ENCODE data around the gene CIART. TPM values are rescaled to one million over a fixed set of nuclear protein-coding genes. Genes with fewer than 3 reads are reported as not detected.
"Not testable (repeated sequence)": the region's sequence is repeated elsewhere in the genome, so short reads cannot be mapped to it uniquely, and the experiment has no call there.

The CIART gene
- total and polyA plus RNA-seq, 4 donors, result 3.0 to 18.0 (median 5.9) TPM

GRCh38 chr1:150288822-150289221 lies 6.5 kb downstream of the CIART start:
- peaks cover 0 to 2% of the 10 kb centered on the region in 2 donors for H3K36me3 ChIP-seq (ENCODE audit: control insufficient read depth in 1 of 2, insufficient read depth in 2 of 2, low read length in 1 of 2)

DNA sequence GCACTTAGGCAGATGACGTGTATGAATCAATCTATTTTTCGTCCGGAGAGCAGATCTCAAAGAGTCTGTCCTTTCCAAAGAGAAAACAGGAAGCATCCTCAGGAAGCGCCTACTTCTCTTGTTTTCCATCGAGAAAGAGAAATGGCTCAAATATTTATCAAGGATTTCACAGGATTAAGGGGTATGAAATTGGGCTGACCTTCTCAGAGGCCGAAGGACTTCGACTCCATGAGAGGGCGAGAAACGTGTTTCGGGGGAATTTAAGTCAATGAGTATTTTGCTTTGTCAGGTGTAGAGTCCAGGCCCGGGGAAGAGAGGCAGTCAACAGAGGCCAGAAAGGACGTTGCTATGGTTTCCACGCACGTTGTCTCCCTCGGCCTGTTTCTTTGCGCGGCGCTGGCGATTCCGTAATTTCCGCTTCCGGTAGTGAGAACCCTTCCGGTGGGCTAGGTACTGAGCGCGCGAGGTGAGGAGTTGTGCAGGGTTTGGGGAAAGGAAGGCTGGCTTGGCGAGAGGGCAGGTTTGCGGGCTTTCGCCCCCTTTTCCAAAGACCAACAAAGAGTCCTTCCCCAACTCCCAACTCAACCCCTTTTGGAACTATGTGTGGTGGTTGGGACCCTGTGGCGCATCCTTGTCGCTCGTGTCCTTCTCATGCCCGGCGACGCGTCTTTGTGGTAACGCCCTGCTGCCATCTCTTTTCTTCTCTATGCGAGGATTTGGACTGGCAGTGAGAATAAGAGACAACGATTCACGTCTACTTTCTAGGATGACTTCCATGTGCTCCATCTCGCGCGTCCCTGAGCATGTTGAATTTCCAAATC lies 11.3 kb downstream of the CIART start, which contains the start of gene MRPS21:
TSS of gene MRPS21 (plus strand) at position 429 of the 821 bp plus-strand sequence. CDS start 506 bp downstream, outside the sequence.
- Histone ChIP-seq H3K4me1 (ENCODE audit: control insufficient read depth in 1 of 2, insufficient read depth in 2 of 2, low read length in 2 of 2) (no peaks in the 10 kb centered on the region), H3K27ac (ENCODE audit: low read depth in 1 of 2, low read length in 2 of 2) (peak within 1 kb of the TSS in 1 of 2 donors; percentile 70), H3K36me3 (ENCODE audit: control insufficient read depth in 1 of 2, insufficient read depth in 2 of 2, low read length in 1 of 2) (no peaks in the 10 kb centered on the region), H3K4me3 (ENCODE audit: low read length in 2 of 2) (peak within 1 kb of the TSS; percentile 55 to 71), H3K27me3 (ENCODE audit: control insufficient read depth in 1 of 2, insufficient read depth in 2 of 2, low read length in 1 of 2) (no peaks in the 10 kb centered on the region), H3K9me3 (ENCODE audit: control insufficient read depth, low read length) (no peaks in the 10 kb centered on the region)
- ATAC-seq (ENCODE audit: low FRiP score) (peak; percentile 98), DNase-seq (peak; percentile 95)
- 6 to 7% methylated on average over 43 of the region's 43 CpGs for WGBS, 2 donors
- intact Hi-C loops (cut with DNase I), result no loop called here

More at GRCh38 chr1:150288822-150289221, 6.5 kb downstream of the CIART start:
- WGBS, 2 donors, result 85 to 87% methylated on average over 4 of the region's 4 CpGs
- intact Hi-C loops (cut with DNase I), result no loop called here
- H3K4me1 ChIP-seq (ENCODE audit: control insufficient read depth in 1 of 2, insufficient read depth in 2 of 2, low read length in 2 of 2), result no peaks in the 10 kb centered on the region
- no peaks in the 10 kb centered on the region for H3K27me3 ChIP-seq (ENCODE audit: control insufficient read depth in 1 of 2, insufficient read depth in 2 of 2, low read length in 1 of 2)
- no peaks in the 10 kb centered on the region for H3K9me3 ChIP-seq (ENCODE audit: control insufficient read depth, low read length)
- no peak overlapping the region for H3K27ac ChIP-seq (ENCODE audit: low read depth in 1 of 2, low read length in 2 of 2)
- ATAC-seq (ENCODE audit: low FRiP score) (no peak), DNase-seq (no peak)
- no peak overlapping the region for H3K4me3 ChIP-seq (ENCODE audit: low read length in 2 of 2)

- H3K9me3 ChIP-seq (ENCODE audit: control insufficient read depth, low read length), result no peaks in the 10 kb centered on the region
- ATAC-seq (ENCODE audit: low FRiP score) (no peak), DNase-seq (no peak)
- H3K27me3 ChIP-seq (ENCODE audit: control insufficient read depth in 1 of 2, insufficient read depth in 2 of 2, low read length in 1 of 2), result no peaks in the 10 kb centered on the region
- no peak overlapping the region for H3K4me3 ChIP-seq (ENCODE audit: low read length in 2 of 2)
- 95 to 100% methylated on average over 2 of the region's 2 CpGs for WGBS, 2 donors
- H3K4me1 ChIP-seq (ENCODE audit: control insufficient read depth in 1 of 2, insufficient read depth in 2 of 2, low read length in 2 of 2), result no peaks in the 10 kb centered on the region
- peaks cover 0 to 1% of the 10 kb centered on the region in 2 donors for H3K36me3 ChIP-seq (ENCODE audit: control insufficient read depth in 1 of 2, insufficient read depth in 2 of 2, low read length in 1 of 2)
- H3K27ac ChIP-seq (ENCODE audit: low read depth in 1 of 2, low read length in 2 of 2), result no peak overlapping the region
- intact Hi-C loops (cut with DNase I), result no loop called here
These were observed 13.1 kb downstream of the CIART start for GRCh38 chr1:150295476-150295875.

DNA sequence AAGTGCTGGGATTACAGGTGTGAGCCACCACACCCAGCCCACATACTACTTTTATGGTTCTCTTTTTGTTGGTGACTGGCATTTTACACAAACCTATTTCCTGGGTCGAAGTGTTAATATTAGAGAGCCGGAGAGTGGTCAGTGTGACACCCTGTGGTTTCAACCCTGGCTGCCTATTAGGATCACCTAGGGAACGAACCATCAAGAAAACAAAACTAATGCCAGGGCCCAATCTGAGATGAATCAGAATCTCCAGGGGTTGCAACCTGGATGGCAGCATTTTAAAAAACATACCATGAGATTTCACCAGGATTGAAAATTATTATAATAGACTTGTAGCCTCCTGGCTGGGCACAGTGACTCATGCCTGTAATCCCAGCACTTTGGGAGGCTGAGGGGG lies 17.4 kb downstream of the CIART start:
- DNase-seq (no peak), ATAC-seq (ENCODE audit: low FRiP score) (no peak)
- 94 to 95% methylated on average over 3 of the region's 3 CpGs for WGBS, 2 donors
- peaks cover 0 to 1% of the 10 kb centered on the region in 2 donors for H3K36me3 ChIP-seq (ENCODE audit: control insufficient read depth in 1 of 2, insufficient read depth in 2 of 2, low read length in 1 of 2)
- H3K9me3 ChIP-seq (ENCODE audit: control insufficient read depth, low read length), result no peaks in the 10 kb centered on the region
- H3K4me1 ChIP-seq (ENCODE audit: control insufficient read depth in 1 of 2, insufficient read depth in 2 of 2, low read length in 2 of 2), result no peaks in the 10 kb centered on the region
- H3K27ac ChIP-seq (ENCODE audit: low read depth in 1 of 2, low read length in 2 of 2), result no peak overlapping the region
- intact Hi-C loops (cut with DNase I), result no loop called here
- no peaks in the 10 kb centered on the region for H3K27me3 ChIP-seq (ENCODE audit: control insufficient read depth in 1 of 2, insufficient read depth in 2 of 2, low read length in 1 of 2)
- H3K4me3 ChIP-seq (ENCODE audit: low read length in 2 of 2), result no peak overlapping the region

DNA sequence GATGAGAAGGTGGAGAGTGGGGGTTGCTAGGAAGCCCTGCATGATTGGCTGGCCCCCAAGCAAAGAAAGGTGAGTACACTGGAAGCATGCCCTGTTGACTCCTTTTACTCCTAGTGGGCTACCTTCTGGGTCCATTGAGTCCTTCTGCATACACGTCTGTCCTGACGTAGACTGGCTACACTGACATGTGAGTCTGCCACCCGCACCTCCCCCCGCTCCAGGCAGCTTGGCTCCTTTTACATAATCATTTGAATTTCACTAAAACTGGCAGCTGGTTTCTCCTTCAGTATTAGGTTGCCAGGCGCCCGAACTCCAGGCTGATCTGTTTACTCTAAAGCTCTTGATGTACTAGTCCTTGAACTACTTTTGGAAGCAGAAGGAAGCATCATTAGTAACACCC lies 20.0 kb downstream of the CIART start:
- WGBS, 2 donors, result 81 to 83% methylated on average over 6 of the region's 6 CpGs

GRCh38 chr1:150302902-150303301 lies 20.5 kb downstream of the CIART start:
- H3K27ac ChIP-seq (ENCODE audit: low read depth in 1 of 2, low read length in 2 of 2), result no peak overlapping the region
- WGBS, 2 donors, result 81 to 85% methylated on average over 2 of the region's 2 CpGs
- peaks cover under 1 to 1% of the 10 kb centered on the region in 2 donors for H3K36me3 ChIP-seq (ENCODE audit: control insufficient read depth in 1 of 2, insufficient read depth in 2 of 2, low read length in 1 of 2)
- H3K9me3 ChIP-seq (ENCODE audit: control insufficient read depth, low read length), result no peaks in the 10 kb centered on the region
- intact Hi-C loops (cut with DNase I), result no loop called here
- ATAC-seq (ENCODE audit: low FRiP score) (no peak), DNase-seq (no peak)
- H3K4me1 ChIP-seq (ENCODE audit: control insufficient read depth in 1 of 2, insufficient read depth in 2 of 2, low read length in 2 of 2), result no peaks in the 10 kb centered on the region
- H3K4me3 ChIP-seq (ENCODE audit: low read length in 2 of 2), result no peak overlapping the region
- H3K27me3 ChIP-seq (ENCODE audit: control insufficient read depth in 1 of 2, insufficient read depth in 2 of 2, low read length in 1 of 2), result no peaks in the 10 kb centered on the region

More for the DNA sequence above, 20.0 kb downstream of the CIART start:
- intact Hi-C loops (cut with DNase I), result no loop called here
- peaks cover 0 to 1% of the 10 kb centered on the region in 2 donors for H3K36me3 ChIP-seq (ENCODE audit: control insufficient read depth in 1 of 2, insufficient read depth in 2 of 2, low read length in 1 of 2)
- H3K9me3 ChIP-seq (ENCODE audit: control insufficient read depth, low read length), result no peaks in the 10 kb centered on the region
- no peak overlapping the region for H3K27ac ChIP-seq (ENCODE audit: low read depth in 1 of 2, low read length in 2 of 2)
- H3K4me3 ChIP-seq (ENCODE audit: low read length in 2 of 2), result no peak overlapping the region
- DNase-seq (no peak), ATAC-seq (ENCODE audit: low FRiP score) (no peak)
- no peaks in the 10 kb centered on the region for H3K4me1 ChIP-seq (ENCODE audit: control insufficient read depth in 1 of 2, insufficient read depth in 2 of 2, low read length in 2 of 2)
- H3K27me3 ChIP-seq (ENCODE audit: control insufficient read depth in 1 of 2, insufficient read depth in 2 of 2, low read length in 1 of 2), result no peaks in the 10 kb centered on the region

DNA sequence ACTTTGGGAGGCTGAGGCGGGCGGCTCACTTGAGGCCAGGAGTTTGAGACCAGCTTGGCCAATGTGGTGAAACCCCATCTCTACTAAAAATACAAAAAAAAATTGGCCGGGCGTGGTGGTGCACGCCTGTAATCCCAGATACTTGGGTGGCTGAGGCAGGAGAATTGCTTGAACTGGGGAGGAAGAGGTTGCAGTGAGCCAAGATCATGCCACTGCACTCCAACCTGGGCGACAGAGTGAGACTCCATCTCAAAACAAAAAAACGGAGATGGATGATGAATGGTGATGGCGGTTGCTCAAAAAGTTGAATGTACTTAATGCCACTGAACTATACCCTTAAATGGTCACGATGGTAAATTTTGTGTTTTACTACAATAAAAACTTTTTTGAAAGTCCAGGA lies 26.2 kb downstream of the CIART start:
- intact Hi-C loops (cut with DNase I); H3K9me3 ChIP-seq (ENCODE audit: control insufficient read depth, low read length); H3K27me3 ChIP-seq (ENCODE audit: control insufficient read depth in 1 of 2, insufficient read depth in 2 of 2, low read length in 1 of 2); H3K4me1 ChIP-seq (ENCODE audit: control insufficient read depth in 1 of 2, insufficient read depth in 2 of 2, low read length in 2 of 2); H3K27ac ChIP-seq (ENCODE audit: low read depth in 1 of 2, low read length in 2 of 2); H3K36me3 ChIP-seq (ENCODE audit: control insufficient read depth in 1 of 2, insufficient read depth in 2 of 2, low read length in 1 of 2); ATAC-seq (ENCODE audit: low FRiP score); DNase-seq; H3K4me3 ChIP-seq (ENCODE audit: low read length in 2 of 2): not testable (repeated sequence)
- 87 to 91% methylated on average over 7 to 9 of the region's 9 CpGs for WGBS, 2 donors

DNA sequence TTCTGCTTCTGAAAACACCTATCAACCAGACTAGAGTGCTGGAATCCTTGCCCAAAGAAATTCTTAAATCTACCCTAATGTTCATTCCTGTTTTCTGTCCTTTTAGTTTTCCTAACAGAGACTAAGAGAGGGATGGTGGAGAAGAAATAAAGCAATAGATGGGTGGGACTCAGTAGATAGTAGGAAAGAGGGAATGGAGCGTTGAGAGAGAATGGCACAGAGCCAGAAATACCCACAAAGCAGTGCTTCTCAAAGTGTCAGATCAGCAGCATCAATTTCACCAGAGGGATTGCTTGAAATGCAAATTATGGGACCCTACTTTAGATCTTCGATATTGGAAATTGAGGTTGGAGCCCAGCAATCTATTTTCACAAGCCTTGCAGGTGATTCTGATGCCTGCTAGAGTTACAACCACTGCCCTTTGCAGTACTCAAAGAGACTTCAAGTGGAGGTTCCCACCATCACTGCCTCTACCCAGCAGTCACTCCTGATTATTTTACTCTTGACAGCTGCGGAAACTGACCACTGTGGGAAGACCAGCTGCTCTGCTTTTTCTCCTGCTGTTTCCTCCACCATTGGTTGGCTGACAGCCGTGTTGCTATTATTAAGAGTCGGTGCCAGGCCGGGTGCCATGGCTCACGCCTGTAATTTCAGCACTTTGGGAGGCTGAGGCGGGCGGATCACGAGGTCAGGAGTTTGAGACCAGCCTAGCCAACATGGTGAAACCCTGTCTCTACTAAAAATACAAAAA lies 27.6 kb downstream of the CIART start:
- intact Hi-C loops (cut with DNase I), result no loop called here

More for the DNA sequence above, 27.6 kb downstream of the CIART start:
- Histone ChIP-seq H3K4me3 (ENCODE audit: low read length in 2 of 2) (no peak overlapping the region), H3K36me3 (ENCODE audit: control insufficient read depth in 1 of 2, insufficient read depth in 2 of 2, low read length in 1 of 2) (peaks cover 0 to 5% of the 10 kb centered on the region in 2 donors), H3K9me3 (ENCODE audit: control insufficient read depth, low read length) (no peaks in the 10 kb centered on the region), H3K27me3 (ENCODE audit: control insufficient read depth in 1 of 2, insufficient read depth in 2 of 2, low read length in 1 of 2) (no peaks in the 10 kb centered on the region), H3K4me1 (ENCODE audit: control insufficient read depth in 1 of 2, insufficient read depth in 2 of 2, low read length in 2 of 2) (no peaks in the 10 kb centered on the region), H3K27ac (ENCODE audit: low read depth in 1 of 2, low read length in 2 of 2) (no peak overlapping the region)
- peak in 1 of 2 donors; percentile 17 for DNase-seq
- ATAC-seq (ENCODE audit: low FRiP score), result no peak
- 54 to 57% methylated on average over 10 of the region's 10 CpGs for WGBS, 2 donors
